ENCODE data around the gene NCAPD2.
"Not testable (repeated sequence)": the region's sequence is repeated elsewhere in the genome, so short reads cannot be mapped to it uniquely, and the experiment has no call there.

Gene NCAPD2

DNA sequence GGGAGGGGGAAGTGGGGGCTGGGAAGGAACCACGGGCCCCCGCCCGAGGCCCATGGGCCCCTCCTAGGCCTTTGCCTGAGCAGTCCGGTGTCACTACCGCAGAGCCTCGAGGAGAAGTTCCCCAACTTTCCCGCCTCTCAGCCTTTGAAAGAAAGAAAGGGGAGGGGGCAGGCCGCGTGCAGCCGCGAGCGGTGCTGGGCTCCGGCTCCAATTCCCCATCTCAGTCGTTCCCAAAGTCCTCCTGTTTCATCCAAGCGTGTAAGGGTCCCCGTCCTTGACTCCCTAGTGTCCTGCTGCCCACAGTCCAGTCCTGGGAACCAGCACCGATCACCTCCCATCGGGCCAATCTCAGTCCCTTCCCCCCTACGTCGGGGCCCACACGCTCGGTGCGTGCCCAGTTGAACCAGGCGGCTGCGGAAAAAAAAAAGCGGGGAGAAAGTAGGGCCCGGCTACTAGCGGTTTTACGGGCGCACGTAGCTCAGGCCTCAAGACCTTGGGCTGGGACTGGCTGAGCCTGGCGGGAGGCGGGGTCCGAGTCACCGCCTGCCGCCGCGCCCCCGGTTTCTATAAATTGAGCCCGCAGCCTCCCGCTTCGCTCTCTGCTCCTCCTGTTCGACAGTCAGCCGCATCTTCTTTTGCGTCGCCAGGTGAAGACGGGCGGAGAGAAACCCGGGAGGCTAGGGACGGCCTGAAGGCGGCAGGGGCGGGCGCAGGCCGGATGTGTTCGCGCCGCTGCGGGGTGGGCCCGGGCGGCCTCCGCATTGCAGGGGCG lies 40.2 kb downstream of the NCAPD2 start, which contains the start of gene GAPDH:
Gene GAPDH, plus strand, starts transcription at position 595 of the 772 bp plus-strand sequence. CDS start 316 bp downstream, outside the sequence.
- DNase-seq (ENCODE audit: low read depth in 2 of 2), result peak; percentile 96 to 97

DNA sequence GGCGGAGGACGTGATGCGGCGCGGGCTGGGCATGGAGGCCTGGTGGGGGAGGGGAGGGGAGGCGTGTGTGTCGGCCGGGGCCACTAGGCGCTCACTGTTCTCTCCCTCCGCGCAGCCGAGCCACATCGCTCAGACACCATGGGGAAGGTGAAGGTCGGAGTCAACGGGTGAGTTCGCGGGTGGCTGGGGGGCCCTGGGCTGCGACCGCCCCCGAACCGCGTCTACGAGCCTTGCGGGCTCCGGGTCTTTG lies 40.7 kb downstream of the NCAPD2 start:
- no peak for DNase-seq (ENCODE audit: low read depth in 2 of 2)

DNA sequence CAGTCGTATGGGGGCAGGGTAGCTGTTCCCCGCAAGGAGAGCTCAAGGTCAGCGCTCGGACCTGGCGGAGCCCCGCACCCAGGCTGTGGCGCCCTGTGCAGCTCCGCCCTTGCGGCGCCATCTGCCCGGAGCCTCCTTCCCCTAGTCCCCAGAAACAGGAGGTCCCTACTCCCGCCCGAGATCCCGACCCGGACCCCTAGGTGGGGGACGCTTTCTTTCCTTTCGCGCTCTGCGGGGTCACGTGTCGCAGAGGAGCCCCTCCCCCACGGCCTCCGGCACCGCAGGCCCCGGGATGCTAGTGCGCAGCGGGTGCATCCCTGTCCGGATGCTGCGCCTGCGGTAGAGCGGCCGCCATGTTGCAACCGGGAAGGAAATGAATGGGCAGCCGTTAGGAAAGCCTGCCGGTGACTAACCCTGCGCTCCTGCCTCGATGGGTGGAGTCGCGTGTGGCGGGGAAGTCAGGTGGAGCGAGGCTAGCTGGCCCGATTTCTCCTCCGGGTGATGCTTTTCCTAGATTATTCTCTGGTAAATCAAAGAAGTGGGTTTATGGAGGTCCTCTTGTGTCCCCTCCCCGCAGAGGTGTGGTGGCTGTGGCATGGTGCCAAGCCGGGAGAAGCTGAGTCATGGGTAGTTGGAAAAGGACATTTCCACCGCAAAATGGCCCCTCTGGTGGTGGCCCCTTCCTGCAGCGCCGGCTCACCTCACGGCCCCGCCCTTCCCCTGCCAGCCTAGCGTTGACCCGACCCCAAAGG lies 41.2 kb downstream of the NCAPD2 start:
- no peak for DNase-seq (ENCODE audit: low read depth in 2 of 2)

DNA sequence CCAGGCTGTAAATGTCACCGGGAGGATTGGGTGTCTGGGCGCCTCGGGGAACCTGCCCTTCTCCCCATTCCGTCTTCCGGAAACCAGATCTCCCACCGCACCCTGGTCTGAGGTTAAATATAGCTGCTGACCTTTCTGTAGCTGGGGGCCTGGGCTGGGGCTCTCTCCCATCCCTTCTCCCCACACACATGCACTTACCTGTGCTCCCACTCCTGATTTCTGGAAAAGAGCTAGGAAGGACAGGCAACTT lies 41.7 kb downstream of the NCAPD2 start:
- no peak for DNase-seq (ENCODE audit: low read depth in 2 of 2)

DNA sequence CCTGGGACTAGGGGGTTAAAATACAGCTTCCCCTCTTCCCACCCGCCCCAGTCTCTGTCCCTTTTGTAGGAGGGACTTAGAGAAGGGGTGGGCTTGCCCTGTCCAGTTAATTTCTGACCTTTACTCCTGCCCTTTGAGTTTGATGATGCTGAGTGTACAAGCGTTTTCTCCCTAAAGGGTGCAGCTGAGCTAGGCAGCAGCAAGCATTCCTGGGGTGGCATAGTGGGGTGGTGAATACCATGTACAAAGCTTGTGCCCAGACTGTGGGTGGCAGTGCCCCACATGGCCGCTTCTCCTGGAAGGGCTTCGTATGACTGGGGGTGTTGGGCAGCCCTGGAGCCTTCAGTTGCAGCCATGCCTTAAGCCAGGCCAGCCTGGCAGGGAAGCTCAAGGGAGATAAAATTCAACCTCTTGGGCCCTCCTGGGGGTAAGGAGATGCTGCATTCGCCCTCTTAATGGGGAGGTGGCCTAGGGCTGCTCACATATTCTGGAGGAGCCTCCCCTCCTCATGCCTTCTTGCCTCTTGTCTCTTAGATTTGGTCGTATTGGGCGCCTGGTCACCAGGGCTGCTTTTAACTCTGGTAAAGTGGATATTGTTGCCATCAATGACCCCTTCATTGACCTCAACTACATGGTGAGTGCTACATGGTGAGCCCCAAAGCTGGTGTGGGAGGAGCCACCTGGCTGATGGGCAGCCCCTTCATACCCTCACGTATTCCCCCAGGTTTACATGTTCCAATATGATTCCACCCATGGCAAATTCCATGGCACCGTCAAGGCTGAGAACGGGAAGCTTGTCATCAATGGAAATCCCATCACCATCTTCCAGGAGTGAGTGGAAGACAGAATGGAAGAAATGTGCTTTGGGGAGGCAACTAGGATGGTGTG lies 42.3 kb downstream of the NCAPD2 start:
- no peak for DNase-seq (ENCODE audit: low read depth in 2 of 2)

DNA sequence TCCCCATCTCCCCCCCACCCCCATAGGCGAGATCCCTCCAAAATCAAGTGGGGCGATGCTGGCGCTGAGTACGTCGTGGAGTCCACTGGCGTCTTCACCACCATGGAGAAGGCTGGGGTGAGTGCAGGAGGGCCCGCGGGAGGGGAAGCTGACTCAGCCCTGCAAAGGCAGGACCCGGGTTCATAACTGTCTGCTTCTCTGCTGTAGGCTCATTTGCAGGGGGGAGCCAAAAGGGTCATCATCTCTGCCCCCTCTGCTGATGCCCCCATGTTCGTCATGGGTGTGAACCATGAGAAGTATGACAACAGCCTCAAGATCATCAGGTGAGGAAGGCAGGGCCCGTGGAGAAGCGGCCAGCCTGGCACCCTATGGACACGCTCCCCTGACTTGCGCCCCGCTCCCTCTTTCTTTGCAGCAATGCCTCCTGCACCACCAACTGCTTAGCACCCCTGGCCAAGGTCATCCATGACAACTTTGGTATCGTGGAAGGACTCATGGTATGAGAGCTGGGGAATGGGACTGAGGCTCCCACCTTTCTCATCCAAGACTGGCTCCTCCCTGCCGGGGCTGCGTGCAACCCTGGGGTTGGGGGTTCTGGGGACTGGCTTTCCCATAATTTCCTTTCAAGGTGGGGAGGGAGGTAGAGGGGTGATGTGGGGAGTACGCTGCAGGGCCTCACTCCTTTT lies 43.1 kb downstream of the NCAPD2 start:
- no peak for DNase-seq (ENCODE audit: low read depth in 2 of 2)

DNA sequence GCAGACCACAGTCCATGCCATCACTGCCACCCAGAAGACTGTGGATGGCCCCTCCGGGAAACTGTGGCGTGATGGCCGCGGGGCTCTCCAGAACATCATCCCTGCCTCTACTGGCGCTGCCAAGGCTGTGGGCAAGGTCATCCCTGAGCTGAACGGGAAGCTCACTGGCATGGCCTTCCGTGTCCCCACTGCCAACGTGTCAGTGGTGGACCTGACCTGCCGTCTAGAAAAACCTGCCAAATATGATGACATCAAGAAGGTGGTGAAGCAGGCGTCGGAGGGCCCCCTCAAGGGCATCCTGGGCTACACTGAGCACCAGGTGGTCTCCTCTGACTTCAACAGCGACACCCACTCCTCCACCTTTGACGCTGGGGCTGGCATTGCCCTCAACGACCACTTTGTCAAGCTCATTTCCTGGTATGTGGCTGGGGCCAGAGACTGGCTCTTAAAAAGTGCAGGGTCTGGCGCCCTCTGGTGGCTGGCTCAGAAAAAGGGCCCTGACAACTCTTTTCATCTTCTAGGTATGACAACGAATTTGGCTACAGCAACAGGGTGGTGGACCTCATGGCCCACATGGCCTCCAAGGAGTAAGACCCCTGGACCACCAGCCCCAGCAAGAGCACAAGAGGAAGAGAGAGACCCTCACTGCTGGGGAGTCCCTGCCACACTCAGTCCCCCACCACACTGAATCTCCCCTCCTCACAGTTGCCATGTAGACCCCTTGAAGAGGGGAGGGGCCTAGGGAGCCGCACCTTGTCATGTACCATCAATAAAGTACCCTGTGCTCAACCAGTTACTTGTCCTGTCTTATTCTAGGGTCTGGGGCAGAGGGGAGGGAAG lies 43.9 kb downstream of the NCAPD2 start:
- not testable (repeated sequence) for DNase-seq (ENCODE audit: low read depth in 2 of 2)

DNA sequence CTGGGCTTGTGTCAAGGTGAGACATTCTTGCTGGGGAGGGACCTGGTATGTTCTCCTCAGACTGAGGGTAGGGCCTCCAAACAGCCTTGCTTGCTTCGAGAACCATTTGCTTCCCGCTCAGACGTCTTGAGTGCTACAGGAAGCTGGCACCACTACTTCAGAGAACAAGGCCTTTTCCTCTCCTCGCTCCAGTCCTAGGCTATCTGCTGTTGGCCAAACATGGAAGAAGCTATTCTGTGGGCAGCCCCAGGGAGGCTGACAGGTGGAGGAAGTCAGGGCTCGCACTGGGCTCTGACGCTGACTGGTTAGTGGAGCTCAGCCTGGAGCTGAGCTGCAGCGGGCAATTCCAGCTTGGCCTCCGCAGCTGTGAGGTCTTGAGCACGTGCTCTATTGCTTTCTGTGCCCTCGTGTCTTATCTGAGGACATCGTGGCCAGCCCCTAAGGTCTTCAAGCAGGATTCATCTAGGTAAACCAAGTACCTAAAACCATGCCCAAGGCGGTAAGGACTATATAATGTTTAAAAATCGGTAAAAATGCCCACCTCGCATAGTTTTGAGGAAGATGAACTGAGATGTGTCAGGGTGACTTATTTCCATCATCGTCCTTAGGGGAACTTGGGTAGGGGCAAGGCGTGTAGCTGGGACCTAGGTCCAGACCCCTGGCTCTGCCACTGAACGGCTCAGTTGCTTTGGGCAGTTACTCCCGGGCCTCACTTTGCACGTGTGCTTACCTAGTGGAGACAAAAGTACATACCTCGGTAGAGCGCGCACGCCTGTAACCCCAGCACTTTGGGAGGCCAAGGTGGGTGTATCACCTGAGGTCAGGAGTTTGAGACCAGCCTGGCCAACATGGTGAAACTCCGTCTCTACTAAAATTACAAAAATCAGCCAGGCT lies 44.8 kb downstream of the NCAPD2 start:
- no peak for DNase-seq (ENCODE audit: low read depth in 2 of 2)

DNA sequence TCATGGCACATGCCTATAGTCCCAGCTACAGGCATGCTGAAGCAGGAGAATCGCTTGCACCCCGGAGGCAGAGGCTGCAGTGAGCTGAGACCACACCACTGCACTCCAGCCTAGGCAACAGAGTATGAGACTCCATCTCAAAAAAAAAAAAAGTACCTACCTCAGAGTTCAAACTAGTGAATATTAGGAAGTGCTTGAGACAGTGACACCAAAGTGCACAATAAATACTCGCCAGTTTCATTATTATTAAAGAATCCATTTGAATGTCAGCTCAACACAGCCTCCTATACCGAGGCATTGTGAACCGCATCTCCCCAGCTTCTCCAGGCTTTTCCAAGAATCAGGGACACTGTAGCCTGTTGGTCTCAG lies 45.4 kb downstream of the NCAPD2 start:
- DNase-seq (ENCODE audit: low read depth in 2 of 2), result no peak

DNA sequence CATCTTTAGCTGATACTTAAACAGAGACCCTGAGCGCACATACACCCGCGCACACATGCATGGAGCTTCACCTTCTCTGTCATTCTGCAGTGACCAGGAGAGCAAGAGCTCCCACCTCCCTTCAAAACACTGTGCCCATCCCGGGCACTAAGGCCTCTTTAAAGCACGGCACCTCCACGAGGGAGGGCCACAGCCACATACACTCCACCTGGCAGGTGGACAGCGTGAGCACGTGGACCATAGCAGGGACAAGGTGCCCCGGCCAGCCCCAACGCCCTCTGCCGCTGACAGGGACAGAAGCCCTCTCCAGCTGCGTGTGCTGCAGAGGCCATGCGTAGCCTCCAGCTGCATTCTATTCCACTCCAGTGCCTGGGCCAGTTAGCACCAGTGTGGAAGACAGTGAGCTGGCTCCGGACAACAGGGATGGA lies 45.8 kb downstream of the NCAPD2 start:
- no peak for DNase-seq (ENCODE audit: low read depth in 2 of 2)

DNA sequence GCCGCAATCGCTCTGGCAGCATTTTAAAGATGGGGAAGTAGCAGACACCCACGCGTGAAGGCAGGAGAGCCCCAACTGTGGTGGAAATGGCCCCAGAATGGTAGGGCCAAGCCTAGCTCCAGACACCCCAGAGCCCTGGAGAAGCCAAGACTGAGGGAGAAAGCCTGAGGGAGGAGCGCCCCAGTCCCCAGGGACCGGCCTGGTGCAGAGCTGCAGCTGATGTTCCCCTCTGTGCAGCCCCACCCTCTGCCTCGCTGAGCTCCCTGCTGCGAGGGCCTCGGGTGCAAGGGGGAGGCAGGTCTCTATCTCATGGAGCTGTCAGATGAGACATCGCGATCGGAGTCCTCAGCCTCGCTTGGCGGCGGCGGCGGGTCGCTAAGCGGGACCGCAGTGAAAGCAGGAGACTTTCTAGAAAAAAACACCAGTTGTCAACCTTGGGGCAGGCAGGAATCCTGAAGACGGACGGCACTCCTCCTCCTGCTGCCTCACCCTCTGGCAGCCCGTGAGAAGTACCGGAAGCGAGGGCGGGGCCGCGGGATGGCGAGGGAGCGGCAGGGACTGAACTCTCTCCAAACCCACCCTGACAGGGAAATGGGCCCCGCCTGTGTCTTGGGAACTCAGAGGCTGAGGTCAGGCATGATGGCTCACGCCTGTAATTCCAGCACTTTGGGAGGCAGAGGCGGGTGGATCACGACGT lies 46.4 kb downstream of the NCAPD2 start:
- peak; percentile 78 to 79 for DNase-seq (ENCODE audit: low read depth in 2 of 2)

DNA sequence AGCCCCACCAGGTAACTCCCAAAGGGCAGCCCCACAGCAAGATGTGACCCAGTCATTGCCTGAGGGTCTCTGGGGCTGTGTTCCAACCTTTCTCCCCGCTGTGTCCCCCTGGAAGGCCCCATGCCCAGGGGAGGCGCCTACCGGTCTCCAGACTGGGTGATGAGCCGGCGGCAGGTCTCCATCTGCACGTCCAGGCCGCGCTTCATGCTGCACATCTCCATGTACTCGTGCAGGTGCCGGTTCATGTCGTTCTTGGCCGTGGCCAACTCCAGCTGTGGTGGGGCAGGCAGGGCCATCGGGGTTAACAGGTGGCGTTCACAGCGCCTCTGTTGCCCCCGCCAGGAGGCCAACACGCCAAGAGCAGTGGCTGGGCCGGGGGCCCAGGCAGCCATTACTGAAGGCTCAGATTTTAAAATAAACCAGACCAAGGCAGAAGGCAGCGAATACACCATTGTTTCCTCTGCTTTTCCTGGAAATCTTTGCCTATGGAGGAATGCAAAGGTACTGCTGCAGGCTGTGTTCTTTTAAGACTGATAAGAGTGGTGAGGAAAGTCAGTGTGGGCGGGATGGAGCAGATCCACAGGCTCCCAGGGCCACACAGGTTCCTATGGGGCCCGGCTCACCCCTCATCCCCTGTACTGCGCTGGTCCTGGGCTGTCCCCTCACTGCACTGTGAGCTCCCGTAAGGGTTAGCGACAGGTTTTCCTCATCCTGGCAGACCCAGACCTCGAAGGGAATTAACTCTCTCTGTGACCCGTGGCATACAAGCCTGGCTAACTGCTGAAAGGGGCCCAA lies 47.7 kb downstream of the NCAPD2 start:
- DNase-seq (ENCODE audit: low read depth in 2 of 2), result no peak

DNA sequence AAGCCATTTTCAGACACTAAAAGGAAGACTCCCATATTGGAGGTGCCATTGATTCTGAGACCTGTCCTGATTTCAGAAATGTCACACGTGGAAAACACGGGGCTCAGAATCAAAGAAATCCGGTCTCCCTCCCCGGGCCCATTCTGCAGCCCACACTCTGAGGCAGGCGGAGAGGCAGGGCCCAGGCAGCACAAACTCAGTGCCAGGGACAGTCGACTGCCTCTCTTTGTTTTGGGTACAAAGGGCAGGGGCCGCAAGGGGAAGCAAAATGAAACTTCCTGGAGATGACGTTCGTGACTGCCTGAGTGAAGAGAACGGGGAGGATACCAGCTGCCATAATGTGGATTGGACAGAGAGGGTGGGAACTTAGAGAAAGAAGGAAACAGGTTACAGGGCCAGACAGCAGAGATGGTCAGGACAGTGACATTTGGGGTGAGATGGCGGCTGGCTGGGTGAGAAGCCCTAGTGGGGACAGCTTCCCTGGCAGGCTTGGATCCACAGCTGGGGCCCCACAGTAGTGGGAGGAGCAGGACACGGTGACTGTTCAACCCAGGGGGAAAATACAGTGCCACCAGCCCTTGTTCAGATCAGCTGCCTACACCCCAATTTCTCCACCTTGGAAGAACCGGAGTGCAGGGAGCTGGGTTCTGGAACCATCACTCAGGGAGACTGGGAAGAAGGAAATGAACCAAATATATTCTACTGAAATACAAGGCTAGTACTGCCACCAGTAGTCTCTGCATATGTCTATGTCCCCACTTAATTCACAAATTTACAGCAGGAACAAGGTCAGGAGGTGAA lies 48.5 kb downstream of the NCAPD2 start:
- no peak for DNase-seq (ENCODE audit: low read depth in 2 of 2)

DNA sequence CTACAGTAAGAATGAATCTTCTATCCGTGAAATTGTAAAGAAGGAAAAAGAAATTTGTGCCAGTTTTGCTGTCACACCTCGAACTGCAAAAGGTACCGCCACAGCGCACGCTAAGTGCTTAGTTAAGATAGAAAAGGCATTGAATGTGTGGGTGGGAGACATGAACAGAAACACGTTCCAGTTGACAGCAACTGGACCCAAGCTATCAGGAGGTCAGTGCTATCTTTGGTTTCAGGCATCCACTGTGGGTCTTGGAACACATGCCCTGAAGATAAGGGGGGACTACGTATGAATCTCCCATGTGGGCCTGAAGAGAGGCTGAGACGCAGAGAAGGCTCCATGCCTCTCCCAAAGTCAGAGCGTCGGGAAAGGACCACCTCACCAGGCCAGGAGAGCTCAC lies 52.1 kb downstream of the NCAPD2 start:
- DNase-seq (ENCODE audit: low read depth in 2 of 2), result no peak

DNA sequence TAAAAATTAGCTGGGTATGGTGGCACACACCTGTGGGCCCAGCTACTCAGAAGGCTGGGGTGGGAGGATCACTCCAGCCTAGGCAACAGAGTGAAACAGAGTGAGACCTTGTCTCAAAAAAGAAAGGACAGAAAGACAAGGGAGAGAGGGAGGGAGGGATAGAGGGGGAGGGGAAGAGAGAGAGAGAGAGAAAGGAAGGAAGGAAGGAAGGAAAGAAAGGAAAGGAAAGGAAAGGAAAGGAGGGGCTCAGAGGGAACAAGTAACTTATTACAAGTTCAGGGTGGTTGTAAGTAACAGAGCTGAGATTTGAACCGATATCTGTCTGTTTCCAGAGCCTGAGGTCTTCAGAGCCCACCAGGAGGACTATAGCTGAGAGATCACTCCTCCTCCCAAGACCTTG lies 53.7 kb downstream of the NCAPD2 start:
- DNase-seq (ENCODE audit: low read depth in 2 of 2), result no peak

DNA sequence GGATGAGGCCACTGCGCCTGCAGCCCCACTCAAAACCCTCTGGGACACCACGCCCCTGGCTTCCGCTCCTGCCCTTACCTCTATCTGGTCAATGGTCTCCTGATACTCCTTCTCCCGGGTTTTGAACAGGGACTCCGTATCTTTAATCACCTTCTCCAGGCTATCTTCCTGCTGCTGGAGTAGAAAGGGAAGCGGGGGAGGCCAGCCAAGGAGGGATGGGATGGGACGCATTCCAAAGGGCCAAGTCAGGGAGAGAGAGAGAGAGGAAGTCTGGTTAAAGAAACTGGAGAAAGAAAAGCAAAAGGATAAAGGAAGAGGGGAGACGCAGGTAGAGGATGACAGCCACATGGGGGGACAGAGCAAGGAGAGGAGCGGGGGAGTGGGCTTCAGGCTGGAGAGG lies 54.1 kb downstream of the NCAPD2 start:
- DNase-seq (ENCODE audit: low read depth in 2 of 2), result peak; percentile 71 to 76

DNA sequence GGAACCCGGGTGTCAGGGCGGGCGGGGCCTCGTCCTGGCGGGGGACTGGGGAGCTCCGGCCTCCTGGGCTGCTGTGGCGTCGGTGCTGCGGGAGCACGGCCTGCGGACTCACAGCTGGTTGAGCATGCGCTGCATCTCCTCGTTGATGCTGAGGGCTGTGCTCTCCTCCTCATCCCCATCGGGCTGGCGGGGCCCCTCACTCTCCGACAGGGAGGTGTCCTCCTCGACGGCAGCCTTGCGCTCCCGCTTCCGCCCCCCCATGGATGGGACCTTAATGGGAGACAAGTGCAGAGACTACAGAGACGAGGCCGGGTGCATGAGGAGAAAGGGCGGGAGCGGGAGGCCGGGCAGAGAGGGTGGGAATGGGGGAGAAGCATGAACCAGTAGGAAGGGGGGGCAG lies 54.7 kb downstream of the NCAPD2 start:
- no peak for DNase-seq (ENCODE audit: low read depth in 2 of 2)
